Stimulated activated CD4-positive, alpha-beta T cell treated with anti-CD3 and anti-CD28 coated beads, Interleukin-1b, Interleukin-23, amount 100 ng/mL, for 1 hour (primary cell): Measurements from ENCODE around the gene LGALS8.
"Not testable (repeated sequence)": the region's sequence is repeated elsewhere in the genome, so short reads cannot be mapped to it uniquely, and the experiment has no call there.

Experiments used
- DNase-seq, 2 donors: peaks; one replicate each; pipeline ENCODE4 v3.0.0-alpha.2; 2020; ENCODE audit warnings: low read depth in 2 of 2

LGALS8 gene

DNA sequence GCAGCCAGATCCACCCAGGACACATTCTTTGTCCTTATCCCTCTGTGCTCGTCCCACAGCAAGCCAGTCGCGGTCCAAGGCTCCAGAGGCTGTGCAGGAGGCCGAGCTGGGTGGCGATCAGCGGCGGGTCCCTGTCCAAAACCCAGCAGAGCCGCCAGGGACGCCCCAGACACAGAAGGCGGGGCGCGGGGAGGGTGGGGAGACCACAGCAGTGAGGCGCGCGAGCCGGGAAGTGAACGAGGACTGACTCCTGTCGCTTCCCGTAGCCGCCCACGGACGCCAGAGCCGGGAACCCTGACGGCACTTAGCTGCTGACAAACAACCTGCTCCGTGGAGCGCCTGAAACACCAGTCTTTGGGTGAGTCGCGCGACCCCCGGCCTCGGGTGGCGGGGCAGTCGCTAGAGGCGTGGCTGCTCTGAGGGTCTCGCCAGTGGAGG is at the start of gene LGALS8:
Gene LGALS8 (plus strand): TSS at position 279 of the 438 bp plus-strand sequence. CDS start 2,089 bp downstream, outside the sequence.
- peak; percentile 55 to 73 for DNase-seq

DNA sequence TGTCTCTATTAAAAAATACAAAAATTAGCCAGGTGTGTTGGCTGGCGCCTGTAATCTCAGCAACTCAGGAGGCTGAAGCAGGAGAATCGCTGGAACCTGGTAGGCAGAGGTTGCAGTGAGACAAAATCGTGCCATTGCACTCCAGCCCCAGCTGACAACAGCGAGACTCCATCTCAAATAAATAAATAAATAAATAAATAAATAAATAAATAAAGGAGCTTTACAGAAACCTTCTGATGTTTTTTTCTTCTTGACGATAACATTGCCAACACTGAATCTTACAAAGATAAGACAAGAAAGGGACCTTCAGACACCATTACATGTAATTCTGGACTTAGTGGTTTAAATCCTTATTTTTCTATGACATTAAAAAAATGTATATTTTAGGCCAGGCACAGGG is 47.8 kb upstream of the LGALS8 start:
- no peak for DNase-seq

DNA sequence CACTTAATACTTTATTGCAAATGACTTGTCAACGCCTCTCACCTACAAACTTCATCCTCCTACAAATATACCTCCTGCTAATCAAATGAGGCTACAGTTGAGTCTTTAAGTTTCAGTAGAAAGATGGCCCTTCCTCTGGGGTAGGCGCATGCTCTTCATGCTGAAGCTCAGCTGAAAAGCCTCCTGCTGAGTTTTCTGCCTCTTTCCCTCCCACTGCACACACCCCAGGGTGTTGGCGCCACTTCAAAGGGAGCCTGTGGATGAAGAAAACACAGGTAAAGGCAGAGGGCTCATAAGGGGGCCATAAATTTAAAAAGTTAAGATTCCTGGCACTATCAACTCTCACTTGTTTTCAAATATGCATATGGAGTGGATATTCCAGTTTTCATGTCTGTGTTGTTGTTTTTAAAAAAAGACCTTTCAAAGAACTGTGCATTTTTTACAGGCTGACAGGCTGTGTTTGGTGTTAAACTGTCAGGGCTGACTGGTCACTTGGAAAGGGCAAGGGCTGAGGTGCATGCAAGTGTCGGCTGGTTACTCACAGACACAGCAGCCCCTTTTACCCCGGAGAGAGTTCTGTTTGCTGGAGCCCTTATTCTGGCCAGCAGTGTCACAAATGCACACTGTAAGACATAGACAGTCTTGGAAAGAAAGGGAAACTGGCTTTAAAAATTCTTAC is 42.9 kb upstream of the LGALS8 start:
- DNase-seq: no peak

DNA sequence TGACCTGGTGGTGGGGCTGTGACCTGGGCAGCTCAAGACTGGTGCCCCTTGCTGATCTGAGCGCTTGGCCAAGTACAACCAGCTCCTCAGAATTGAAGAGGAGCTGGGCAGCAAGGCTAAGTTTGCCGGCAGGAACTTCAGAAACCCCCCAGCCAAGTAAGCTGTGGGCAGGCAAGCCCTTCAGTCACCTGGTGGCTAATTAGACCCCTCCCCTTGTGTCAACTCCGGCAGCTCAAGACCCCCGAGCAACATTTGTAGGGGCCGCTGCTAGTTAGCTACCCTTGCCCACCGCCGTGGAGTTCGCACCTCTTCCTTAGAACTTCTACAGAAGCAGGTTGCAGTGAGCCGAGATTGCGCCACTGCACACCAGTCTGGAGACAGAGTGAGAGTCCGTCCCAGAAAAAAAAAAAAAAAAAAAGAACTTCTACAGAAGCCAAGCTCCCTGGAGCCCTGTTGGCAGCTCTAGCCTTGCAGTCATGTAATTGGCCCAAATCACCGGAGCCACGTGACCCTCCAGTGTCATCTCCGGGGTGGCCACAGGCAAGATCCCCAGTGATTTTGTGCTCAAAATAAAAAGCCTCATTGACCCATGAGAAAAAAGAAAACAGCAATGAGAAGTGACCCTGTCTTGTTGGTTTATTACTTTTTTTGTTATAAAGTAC is 39.3 kb upstream of the LGALS8 start:
- no peak for DNase-seq

DNA sequence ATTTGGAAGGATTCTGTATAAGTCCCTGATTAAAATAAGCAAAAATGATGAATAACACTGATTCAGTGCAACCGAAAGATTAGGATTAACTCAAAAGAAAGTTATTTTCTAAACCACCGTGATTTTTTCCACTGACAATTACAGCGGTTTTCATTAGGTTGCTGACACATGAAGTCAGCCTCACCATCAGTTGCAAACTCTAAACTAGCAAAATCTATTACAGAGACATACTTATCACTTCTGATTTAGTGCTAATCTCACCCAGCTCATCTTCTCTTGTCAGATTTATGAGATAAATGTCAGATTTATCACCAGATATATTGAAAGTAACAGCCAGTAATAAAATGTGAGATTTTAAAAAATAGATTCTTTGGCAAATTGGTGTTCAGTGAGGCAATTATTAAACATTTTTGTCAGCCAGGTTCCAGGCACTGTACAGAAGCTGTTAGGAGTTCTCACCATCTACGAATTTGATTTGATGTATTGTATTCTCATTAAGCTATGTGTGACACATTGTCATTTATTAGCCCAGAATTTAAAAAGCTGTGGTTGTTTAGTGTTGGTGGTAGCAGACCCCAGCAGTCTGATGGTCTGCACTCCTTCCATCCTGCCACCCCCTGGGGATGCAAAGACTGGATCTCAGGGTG is 37.3 kb upstream of the LGALS8 start:
- no peak for DNase-seq

DNA sequence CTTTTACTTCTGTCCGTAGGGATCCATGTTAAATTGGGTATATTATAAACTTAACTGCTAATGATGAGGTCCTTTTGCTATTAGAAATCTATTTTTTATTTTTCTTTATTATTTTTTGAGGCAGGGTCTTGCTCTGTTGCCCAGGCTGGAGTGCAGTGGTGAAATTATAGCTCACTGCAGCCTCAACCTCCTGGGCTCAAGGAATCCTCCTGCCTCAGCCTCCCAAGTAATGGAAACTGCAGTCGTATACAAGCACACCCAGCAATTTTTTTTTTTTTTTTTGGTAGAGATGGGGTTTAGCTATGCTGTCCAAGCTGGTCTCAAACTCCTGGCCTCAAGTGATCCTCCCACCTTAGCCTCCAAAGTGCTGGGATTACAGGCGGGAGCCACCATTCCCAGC is 34.6 kb upstream of the LGALS8 start:
- DNase-seq: not testable (repeated sequence)

DNA sequence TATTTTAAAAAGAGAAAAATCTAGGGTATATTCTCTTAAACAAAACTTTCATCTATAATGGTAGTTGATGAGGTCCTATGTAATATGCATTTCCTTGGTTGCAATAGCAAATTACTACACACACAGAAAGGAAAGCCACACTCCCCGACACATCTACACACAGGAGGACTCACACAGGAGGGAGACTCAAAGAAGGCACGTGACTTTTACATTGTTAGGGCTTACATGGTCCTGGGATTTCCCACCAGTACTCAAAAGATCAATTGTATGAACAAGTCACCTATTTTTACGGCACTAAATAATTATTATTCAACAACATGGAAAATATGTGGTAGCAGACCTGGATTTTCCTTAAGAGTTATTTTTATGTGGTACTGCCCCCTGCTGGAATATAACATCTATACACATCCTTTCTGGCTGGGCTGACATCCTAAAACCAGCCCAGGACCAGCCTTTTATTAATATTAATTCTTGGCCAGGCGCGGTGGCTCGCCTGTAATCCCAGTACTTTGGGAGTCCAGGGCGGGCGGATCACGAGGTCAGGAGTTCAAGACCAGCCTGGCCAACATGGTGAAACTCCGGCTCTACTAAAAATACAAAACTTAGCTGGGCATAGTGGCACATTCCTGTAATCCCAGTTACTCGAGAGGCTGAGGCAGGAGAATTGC is 33.9 kb upstream of the LGALS8 start:
- DNase-seq: no peak

DNA sequence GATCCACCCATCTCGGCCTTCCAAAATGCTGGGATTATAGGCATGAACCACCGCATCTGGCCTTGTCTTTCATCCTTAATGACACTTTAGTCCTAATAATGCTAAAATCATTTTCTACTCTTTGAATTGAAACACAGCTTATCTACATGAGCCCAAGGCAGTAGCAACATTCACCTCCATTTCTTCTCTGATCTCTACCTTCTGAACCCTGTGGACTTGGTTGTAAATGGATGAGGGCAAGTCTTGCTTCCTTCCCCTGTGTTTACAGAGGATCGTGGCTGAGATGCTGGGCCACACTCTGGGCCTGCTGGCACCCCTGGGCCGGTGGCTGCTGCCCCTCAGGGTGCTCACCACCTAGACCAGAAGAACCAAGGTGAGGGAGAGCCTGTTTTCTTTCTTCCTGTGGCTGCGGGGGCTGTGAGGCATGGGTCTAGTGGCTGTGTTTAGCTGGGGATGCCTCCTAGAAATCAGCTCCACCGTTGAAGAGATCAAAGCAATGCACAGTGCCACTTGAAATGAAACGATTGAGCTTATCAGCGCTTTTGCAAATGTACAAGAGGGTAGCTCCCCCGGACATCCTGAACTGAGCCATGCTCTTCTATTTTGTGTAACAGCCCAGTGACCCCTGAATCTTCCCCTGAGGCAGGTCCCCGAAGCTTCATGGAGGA is 32.2 kb upstream of the LGALS8 start:
- DNase-seq: no peak

DNA sequence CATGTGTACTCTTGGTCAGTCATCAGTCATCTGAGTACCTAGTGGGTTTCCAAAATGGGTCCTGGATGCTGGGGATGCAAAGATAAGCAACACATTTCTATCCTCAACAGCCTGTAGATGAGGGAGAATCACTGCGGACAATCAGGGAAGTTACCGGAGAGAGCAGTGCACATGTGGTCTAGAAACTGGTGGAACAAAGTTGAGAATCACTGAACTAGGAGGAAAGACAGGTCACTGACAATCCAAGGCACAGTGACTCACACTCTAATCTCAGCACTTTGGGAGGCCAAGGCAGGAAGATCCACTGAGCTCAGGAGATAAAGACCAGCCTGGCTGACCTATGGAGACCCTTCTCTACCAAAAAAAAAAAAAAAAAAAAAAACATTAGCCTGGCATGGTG is 31.4 kb upstream of the LGALS8 start:
- no peak for DNase-seq

DNA sequence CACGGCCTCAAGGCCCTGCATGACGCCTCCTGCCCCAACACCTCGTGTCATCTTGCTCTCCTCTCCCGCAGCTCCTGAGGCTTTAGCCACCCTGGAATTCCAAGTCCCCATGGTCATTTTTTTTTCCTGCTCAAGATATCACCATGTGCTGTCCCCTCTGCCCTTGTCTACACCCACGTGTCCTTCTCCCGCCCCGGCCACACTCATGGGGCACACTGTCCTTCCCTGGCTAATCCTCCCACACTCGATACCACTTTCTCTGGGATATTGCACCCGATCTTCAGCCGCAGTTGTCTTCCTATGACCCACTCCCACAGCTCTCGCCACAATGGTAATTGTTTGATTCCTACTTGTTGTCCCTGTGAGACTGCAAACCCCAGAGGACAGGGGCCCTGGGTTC is 29.7 kb upstream of the LGALS8 start:
- DNase-seq: no peak

DNA sequence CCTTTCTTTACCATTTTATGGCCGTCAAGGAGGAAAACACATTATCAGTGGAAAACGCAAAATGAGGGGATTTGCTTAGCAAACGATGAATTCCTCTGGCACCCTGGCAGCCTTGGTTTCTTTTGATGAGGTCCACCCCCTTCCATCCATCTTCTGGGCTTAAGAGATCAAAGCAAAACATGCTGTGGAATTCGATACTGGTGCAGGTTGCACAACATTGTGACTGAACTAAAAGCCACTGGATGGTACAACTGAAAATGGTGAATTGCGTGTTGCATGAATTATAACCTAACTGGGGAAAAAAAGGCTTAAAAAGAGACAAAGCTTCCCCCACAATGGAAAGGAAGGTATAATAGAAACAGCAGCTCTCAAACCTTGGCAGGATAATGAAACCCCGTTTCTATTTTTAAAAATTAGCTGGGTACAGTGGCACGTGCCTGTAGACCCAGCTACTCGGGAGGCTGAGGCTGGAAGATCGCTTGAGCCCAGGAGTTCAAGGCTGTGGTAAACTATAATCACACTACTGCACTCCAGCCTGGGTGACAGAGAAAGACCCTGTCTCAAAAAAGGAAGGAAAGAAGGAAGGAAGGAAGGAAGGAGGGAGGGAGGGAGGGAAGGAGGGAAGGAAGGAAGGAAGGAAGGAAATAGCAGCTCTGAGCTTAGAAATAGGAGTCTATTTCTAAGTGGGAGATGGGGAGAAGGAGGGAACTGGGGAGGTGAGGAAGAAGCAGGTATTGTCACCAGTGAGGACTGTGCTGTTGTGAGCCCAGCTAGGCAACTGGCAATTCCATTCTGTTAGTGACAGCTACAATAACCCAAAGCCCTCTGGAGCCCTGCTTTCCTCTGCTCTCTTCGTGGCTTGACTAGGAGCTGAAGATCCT is 29.0 kb upstream of the LGALS8 start:
- no peak for DNase-seq

DNA sequence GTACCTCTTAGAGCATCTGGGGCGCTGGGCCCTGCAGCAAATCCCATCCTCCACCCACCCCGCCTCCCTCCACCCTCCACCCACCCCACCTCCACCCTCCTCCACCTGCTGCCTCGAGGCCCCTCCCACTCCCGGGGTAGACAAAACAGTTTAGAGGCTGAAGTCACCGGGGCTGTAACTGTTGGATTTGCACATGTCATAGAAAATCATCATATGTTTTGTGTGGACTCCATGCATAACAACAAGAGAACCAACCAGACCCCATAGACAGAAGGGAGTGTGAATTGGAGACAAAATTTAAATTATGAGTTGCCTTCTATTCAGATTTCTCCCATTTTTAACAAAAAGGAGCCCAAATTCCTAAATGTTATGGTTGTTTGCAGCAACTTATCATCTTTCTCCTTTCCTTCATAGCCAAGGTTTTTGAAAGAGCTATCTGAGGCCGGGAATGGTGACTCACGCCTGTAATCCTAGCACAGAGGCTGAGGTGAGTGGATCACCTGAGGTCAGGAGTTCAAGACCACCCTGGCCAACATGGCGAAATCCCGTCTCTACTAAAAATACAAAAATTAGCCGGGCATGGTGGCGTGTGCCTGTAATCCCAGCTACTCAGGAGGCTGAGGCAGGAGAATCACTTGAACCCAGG is 28.2 kb upstream of the LGALS8 start:
- DNase-seq: no peak

DNA sequence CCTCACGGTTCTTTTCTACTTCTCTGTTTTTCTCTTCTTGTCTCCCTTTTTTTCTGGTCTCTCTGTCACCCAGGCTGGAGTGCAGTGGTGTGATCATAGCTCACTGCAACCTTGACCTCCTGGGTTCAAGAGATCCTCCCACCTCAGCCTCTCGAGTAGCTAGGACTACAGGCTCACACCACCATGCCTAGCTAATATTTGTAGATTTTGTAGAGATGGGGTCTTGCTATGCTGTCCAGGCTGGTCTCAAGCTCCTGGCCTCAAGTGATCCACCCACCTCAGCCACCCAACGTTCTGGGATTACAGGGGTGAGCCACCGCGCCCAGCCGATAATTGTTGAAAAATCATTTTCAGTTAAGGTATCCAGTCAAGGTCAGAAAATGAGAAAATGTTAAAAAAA is 25.9 kb upstream of the LGALS8 start:
- DNase-seq: no peak

DNA sequence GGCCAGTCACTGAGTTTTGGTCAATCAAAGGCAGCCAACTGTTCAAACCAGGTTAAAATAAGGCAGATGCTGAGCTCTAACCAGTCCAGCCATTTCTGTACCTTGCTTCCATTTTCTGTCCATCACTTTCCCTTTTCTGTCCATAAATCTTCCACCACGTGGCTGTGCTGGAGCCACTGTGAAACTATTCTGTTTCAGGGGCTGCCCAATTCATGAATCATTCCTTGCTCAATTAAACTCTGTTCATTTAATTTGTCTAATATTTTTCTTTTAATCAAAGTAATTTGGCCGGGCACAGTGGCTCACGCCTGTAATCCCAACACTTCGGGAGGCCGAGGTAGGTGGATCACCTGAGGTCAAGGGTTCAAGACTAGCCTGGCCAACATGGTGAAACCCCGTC is 22.7 kb upstream of the LGALS8 start:
- DNase-seq: no peak

DNA sequence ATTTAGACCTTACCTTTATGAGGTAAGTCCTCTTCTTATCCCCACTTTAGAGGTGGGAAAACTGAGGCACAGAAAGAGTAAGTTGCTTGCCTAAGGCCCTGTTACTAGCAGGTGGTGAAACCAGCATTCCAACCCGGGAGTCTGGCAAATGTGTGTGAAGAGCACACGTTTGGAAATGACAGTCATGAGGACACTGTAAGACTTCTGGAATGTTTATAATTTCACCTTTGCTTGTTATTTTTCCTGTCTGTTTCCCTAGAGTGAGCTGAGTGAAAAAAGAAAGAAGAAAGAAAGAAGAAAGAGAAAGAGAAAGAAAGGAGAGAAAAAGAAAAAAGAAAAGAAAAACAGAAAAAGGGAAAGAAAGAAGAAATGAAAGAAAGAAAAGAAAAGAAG is 21.2 kb upstream of the LGALS8 start:
- no peak for DNase-seq

DNA sequence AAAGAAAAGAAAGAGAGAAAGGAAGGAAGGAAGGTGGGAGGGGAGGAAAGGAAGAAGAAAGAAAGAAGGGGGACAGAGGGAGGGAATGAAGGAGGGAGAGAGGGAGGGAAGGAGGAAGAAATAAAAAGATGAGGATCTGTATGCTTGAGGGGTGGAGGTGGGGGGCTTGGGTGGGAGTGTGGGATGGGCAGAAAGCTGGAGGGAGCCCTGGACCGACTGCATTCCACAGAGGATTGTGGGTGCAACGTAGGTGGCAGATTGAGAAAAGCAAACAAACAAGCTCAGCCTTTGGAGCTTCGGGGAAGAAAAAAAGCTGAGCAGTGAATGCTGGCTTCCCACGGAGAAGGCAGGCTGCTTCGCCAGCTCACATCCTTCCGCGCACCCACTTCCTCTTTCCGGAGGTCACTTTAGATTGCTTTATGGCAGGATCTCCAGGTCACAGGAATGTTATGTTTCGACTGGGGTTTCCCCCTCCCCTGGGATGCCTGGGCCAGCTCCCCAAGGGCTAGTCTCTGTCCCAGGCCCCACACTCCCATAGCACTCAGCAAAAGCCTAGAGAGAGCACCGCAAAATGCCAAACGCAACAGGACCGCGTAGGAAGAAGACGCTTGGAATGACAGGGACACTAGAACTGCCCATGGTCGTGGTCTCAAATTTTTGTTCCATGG is 20.7 kb upstream of the LGALS8 start:
- no peak for DNase-seq

DNA sequence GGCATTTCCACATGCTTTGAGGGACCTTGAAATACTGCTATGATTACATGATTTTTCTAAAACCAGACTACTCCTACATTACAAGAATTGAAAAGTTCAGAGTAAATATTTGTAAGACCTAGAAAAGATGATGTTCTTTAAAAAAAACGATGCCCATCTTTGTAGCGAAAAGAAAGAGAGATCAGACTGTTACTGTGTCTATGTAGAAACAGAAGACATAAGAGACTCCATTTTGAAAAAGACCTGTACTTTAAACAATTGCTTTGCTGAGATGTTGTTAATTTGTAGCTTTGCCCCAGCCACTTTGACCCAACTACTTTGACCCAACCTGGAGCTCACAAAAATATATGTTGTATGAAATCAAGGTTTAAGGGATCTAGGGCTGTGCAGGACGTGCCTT is 19.4 kb upstream of the LGALS8 start:
- DNase-seq: not testable (repeated sequence)

DNA sequence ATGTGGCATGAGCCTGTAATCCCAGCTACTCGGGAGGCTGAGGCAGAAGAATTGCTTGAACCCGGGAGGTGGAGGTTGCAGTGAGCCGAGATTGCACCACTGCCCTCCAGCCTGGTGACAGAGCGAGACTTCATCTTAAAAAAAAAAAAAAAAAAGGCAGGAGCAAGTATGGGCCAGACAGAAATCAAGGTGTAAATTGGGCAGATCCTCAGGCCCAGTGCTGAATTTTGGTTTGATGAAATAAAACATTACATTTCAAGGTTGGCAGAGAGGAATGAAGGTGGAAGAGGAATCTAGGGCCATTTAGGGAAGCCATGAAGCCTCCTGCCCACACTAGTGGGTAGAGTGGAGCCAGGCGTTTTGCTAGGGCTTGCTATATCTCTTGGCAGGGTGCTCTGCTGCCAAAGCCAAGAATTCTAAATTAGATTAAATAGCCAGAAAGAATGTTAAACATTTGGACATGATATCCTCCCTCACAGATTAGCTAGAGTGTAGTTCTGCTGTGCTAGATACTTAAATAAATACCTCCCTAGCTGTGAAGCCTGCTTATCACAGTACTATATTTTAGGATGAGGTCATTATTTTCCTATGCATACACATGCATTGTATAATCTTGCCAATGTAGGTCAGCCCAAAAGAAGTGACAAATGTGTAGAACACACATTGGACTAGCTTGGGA is 16.6 kb upstream of the LGALS8 start:
- no peak for DNase-seq

DNA sequence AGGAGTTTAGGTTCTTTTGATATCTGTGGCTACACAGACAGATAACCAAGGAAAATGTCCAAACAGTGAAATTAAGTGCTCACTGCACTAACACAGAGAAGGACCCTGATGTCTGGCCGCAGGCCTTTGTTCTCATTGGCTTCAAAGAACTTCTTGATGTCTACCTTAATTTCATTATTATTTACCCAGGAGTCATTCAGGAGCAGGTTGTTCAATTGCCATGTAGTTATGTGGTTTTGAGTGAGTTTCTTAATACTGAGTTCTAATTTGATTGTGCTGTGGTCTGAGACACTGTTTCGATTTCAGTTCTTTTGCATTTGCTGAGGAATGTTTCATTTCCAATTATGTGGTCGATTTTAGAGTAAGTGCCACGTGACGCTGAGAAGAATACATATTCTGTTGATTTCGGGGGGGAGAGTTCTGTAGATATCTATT is 15.2 kb upstream of the LGALS8 start:
- DNase-seq: no peak
